K562 (cell line): ENCODE data around the gene MAPK8IP2.

ENCODE experiments used
- NFRKB ChIP-seq: fragments of 450-650 bp; IDR thresholded peaks from 2 replicates; pipeline ENCODE4 v1.6.1; 2016; ENCODE audit warnings: low read depth
- TF ChIP-seq, protein P1 (sequence below), 2 experiments: fragments of 200-800 bp in 1 of 2; sonication (Bioruptor generic) in 1 of 2; sonication (generic) in 1 of 2; formaldehyde crosslinking in 1 of 2; IDR thresholded peaks in 1 of 2; conservative IDR thresholded peaks in 1 of 2; 2 replicates each; pipeline versions ENCODE4 v1.5.0 to v1.6.1; 2016 to 2020; ENCODE audit warnings: missing compliant biosample characterization in 1 of 2, missing genetic modification characterization in 1 of 2, missing genetic modification reagents in 1 of 2
- TF ChIP-seq, protein P2 (sequence below): IDR thresholded peaks from 3 replicates; pipeline ENCODE4 v1.6.1; 2011; ENCODE audit warnings: borderline replicate concordance, mild to moderate bottlenecking, moderate library complexity; ENCODE audit not compliant: insufficient read length; ENCODE audit errors: extremely low read depth

DNA sequence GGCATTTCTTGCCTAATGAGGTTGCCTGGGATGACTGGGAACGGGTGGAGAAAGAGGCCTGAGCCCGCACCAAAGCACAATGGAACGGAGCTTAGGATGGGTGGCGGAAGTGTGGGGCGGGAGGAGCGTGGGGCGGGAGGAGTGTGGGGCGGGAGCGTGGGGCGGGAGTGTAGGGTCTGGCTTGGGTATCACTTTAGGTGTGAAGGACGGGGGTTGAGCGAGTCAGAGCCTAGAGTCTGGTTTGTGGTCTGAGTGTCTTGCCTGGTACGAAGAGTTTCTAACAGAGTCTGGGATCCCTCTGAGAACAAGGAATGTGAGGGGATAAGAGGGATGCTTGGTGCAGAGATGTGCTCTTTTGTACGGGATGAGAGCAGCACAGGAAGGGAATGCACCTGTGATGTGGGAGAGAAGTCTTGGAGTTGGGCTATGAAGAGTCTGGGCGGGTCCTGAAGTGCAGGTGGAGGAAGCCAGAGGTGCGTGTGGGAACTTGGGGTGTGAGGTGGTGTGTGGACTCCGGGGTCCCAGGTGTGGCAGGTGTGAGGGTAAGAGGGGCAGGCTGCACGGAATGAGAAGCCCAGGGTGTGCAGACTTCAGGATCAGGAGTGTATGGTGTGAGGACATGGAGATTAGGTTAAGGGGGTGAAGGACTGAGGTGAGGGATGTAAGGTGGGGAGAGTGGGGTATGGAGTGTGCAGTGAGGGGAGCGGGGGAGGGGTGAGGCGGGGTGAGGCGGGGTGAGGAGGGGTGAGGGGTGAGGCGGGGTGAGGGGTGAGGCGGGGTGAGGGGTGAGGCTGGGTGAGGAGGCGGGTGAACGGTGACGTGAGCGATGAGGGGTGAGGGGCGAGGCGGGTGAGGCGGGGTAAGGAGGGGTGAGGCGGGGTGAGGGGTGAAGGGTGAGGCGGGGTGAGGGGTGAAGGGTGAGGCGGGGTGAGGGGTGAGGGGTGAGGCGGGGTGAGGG is 38.9 kb upstream of the MAPK8IP2 start:
- TF ChIP-seq NFRKB = no peak
- TF ChIP-seq, protein P1, sequence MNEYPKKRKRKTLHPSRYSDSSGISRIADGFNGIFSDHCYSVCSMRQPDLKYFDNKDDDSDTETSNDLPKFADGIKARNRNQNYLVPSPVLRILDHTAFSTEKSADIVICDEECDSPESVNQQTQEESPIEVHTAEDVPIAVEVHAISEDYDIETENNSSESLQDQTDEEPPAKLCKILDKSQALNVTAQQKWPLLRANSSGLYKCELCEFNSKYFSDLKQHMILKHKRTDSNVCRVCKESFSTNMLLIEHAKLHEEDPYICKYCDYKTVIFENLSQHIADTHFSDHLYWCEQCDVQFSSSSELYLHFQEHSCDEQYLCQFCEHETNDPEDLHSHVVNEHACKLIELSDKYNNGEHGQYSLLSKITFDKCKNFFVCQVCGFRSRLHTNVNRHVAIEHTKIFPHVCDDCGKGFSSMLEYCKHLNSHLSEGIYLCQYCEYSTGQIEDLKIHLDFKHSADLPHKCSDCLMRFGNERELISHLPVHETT (CRISPR knock-in tag; conservative IDR thresholded peaks at IDR 0.05 in 1 of 2, IDR thresholded peaks at IDR 0.05 in 1 of 2) = no peak
- TF ChIP-seq, protein P2, sequence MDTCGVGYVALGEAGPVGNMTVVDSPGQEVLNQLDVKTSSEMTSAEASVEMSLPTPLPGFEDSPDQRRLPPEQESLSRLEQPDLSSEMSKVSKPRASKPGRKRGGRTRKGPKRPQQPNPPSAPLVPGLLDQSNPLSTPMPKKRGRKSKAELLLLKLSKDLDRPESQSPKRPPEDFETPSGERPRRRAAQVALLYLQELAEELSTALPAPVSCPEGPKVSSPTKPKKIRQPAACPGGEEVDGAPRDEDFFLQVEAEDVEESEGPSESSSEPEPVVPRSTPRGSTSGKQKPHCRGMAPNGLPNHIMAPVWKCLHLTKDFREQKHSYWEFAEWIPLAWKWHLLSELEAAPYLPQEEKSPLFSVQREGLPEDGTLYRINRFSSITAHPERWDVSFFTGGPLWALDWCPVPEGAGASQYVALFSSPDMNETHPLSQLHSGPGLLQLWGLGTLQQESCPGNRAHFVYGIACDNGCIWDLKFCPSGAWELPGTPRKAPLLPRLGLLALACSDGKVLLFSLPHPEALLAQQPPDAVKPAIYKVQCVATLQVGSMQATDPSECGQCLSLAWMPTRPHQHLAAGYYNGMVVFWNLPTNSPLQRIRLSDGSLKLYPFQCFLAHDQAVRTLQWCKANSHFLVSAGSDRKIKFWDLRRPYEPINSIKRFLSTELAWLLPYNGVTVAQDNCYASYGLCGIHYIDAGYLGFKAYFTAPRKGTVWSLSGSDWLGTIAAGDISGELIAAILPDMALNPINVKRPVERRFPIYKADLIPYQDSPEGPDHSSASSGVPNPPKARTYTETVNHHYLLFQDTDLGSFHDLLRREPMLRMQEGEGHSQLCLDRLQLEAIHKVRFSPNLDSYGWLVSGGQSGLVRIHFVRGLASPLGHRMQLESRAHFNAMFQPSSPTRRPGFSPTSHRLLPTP = no peak
